GM20000 (cell line): ENCODE results near the gene IRAK1.

Experiments used
- DNase-seq: peaks from one replicate; pipeline ENCODE4 v3.0.0; 2012; ENCODE audit warnings: low spot score
- CTCF ChIP-seq: IDR thresholded peaks from 2 replicates; pipeline ENCODE4 v1.5.1; 2012; ENCODE audit warnings: mild to moderate bottlenecking, control low read depth; ENCODE audit errors: extremely low read depth, missing control alignments

Gene IRAK1

DNA sequence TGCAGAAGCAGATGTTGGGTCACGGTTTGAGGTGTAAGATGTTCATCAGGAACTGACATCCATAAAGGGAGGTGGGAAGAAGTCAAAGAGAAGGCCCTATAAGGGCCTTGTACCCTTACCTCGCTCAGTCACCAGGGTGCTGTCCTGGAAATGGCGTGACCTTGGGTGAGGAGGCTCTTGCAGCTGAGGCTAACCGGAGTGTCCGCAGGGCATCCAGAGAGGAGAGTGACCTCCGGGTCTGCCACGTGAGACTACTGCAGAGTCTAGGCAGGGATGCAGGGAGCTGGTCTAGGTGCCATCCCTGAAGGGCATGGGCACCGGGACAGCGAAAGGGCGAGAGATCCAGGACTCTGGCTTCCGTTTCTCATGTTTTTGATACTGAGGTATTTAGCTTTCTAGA is 28.7 kb upstream of the IRAK1 start:
- TF ChIP-seq CTCF, result no peak

GRCh38 chrX:154046940-154047610 is 27.4 kb upstream of the IRAK1 start:
- DNase-seq, result no peak
- no peak for TF ChIP-seq CTCF

More for the DNA sequence above, 28.7 kb upstream of the IRAK1 start:
- no peak for DNase-seq

GRCh38 chrX:154046031-154046781 is 26.5 kb upstream of the IRAK1 start:
- DNase-seq, result no peak
- TF ChIP-seq CTCF, result no peak

- DNase-seq, result no peak
- no peak for TF ChIP-seq CTCF
These were observed 24.4 kb upstream of the IRAK1 start for GRCh38 chrX:154044091-154044490.

DNA sequence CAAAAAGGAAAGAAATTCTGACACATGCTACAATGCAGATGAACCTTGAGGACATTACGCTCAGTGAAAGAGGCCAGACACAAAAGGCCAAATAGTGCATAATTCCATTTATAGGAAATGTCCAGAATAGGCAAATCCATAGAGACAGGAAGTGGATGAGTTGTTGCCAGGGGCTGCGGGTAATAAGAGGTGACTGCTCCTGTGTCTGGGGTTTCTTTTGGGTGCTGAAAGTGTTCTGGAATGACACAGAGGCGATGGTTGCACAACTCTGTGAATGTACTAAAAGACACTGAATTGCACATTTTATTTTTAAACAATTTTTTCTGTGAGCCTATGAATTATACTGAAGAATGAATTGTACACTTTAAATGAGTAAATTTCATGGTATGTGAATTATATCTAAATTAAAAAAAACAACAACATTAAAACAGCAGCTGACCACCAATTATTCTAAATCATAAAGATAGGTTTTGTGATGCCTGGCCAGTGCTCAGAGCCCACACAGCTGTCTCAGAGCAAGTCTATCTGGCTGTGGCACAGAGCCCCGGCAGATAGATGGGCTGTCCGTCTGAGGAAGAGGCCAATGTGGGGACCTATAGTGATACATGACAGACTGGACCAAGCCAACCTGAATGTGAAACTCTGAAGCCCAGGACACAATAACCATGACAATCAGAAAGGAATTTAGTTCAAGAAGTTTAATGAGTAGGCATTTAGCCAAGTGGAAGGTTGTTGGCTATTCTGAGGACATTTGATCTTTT is 23.5 kb upstream of the IRAK1 start:
- no peak for DNase-seq
- no peak for TF ChIP-seq CTCF

- TF ChIP-seq CTCF, result no peak
- no peak for DNase-seq
These were observed 21.2 kb upstream of the IRAK1 start for GRCh38 chrX:154040863-154041262.

GRCh38 chrX:154040307-154040756 is 20.6 kb upstream of the IRAK1 start:
- no peak for TF ChIP-seq CTCF
- no peak for DNase-seq
